ENCODE measurements around the gene RAB17.
A peak's percentile ranks its signal among the peaks of the same experiment; 100 is the strongest.
"Not testable (repeated sequence)": the region's sequence is repeated elsewhere in the genome, so short reads cannot be mapped to it uniquely, and the experiment has no call there.

The RAB17 gene

DNA sequence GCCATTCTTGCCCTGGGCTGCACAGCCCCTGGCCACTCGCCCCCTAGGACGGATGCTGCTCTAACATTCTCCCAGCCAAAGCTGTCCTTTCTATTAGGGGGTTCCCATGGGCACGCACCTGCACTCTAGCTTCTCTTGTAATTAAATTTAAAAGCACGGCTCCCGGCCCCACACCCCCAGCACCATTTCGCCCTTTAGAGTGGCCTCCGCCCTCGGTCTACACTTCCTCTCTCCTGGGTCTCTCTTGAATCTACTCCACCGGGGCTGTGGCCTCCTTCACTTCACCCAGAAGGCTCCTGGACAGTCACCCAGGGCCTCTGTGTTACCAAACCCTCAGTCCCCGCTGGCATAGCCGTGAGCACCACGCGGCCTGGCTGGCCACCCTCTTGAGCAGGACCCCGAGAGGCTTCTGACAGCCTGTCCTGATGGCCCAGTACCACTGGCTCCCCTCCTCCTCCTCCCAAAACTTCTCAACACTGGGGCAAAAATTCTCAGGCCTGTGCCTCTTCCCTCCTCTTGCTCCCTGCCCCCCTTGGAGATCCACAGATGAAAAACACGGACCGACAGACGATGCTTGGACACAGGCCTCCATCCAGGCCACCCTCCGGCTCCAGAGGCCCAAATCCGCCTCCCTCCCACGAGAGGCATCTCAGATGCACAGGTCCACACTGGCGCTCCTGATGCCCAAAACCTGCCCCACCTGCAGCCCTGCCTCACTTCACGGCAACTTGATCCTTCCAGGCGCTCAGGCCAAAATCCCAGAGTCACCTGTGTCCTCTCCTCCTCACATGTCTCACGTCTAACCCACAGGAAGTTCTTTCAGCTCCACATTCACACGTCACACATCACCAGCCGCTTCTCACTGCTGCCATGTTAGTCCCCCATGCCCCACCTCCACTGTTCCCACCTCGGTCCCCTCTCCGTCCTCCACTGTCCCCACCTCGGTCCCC lies 6.9 kb upstream of the RAB17 start:
- no peak for DNase-seq

GRCh38 chr2:237596520-237597195 lies 6.1 kb upstream of the RAB17 start:
- DNase-seq = no peak

DNA sequence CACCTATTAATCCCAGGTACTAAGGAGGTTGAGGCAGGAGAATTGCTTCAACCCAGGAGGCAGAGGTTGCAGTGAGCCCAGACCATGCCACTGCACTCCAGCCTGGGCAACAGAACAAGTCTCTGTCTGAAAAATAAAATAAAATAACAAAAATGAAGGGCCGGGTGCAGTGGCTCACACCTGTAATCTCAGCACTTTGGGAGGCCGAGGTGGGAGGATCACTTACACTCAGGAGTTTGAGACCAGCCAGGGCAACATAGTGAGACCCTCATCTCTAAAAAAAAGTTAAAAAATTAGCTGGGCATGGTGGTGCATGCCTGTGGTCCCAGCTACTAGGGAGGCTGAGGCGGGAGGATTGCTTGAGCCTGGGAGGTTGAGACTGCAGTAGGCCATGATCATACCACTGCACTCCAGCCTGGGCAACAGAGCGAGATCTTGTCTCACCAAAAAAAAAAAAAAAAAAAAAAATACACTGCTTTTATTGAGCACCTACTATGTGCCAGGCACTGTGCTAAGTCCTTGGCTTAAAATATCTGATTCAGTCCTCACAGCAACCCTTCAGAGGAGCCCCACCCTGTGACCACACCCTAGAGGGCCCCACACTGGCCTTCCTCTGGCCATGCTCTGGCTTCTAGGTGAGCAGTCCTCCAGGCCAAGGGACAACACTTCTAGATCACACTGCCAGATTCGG lies 5.4 kb upstream of the RAB17 start:
- not testable (repeated sequence) for DNase-seq

- DNase-seq = no peak
Observed at GRCh38 chr2:237594514-237594871, 4.0 kb upstream of the RAB17 start.

DNA sequence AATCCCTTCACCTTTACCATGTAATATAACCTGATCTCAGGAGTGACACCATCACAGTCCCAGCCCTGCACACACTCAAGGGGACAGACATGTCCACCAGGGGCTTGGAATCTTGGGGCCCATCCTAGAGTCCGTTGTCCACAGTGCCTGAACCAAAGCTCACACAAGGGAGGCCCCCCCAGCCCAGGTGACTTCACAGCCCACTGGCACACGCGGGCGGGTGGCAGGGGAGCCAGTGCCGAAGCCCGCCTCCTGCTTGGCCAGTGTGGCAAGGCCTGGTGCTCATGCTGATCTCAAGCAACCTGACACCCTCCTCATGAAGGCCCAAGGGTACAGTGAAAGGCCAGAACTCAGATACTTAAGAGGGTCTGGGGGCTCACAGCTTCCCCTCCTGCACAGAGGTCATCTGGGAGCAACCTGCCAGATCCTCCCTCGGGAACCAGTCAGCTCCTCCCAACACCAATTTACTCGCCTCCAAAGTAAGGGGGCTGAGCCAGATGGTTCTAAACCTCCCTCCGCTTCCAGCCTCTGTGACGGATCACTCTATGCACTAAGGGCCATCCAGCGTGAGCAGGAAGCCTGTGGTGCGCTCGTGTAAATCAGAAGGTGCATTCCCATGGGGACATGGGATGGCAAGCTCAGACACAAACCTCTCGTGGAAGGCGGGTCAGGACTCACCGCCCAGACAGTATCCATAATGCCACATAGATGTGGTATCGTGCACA lies 3.2 kb upstream of the RAB17 start:
- no peak for DNase-seq

GRCh38 chr2:237593036-237593435 lies 2.5 kb upstream of the RAB17 start:
- DNase-seq = no peak

DNA sequence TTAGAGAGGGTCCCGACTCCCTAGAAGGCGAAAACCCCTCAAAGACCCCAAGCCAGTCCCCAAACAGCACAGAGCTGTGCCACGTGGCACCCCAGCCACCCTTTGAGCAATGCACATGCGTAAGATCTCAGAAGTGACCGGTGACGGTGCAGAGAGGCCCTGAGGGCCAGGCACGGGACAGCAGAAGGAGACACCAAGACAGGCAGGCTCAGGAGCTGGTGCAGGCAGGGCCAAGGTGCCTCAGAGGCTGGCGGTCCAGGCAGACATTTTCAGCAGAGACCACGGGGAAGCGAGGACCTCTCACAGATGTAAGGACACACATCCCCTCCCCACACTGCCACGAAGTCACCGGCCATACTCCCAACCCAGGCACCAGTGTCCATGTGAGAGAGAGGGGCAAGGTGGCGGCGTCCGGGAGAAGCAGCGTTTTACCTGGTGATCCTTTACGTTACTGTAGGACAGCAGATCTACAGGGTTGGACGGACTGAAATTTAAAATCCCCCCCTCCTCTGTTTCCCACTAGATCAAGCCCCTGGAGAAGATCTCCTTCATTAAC lies 2.0 kb upstream of the RAB17 start:
- no peak for DNase-seq

GRCh38 chr2:237591141-237591881 lies 777 bp upstream of the RAB17 start:
- no peak for DNase-seq

- DNase-seq = no peak
Observed at GRCh38 chr2:237588044-237588696, 2.4 kb downstream of the RAB17 start.

DNA sequence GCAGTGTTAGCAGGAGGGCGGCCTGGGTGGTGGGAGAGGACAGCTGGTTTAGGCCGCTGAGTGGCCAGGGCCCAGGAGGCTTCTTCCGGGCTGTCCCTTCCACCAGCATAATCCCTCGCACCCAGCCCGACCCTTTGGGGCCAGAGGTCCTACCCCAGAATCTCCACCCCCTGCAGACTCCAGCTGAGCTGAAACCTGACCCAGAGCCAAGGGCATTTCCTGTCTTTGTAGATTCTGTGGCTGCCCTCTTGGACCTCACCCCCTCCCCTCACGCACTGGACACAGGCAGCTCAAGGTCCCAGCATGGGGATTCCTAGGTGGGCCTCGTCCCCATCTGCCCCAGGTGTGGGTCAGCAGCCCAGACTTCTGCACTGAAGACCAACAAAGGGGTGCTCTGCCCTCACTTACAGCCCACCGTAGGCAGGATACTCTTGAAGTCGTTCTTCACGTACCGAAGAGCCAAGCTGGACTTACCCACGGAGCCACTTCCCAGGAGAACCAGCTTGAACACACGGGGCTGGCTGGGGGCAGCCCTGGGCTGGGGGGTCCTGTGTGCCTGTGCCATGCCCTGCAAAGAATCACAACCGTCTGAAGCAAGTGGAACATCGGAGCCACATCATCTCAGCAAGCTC lies 4.8 kb downstream of the RAB17 start:
- no peak for DNase-seq

DNA sequence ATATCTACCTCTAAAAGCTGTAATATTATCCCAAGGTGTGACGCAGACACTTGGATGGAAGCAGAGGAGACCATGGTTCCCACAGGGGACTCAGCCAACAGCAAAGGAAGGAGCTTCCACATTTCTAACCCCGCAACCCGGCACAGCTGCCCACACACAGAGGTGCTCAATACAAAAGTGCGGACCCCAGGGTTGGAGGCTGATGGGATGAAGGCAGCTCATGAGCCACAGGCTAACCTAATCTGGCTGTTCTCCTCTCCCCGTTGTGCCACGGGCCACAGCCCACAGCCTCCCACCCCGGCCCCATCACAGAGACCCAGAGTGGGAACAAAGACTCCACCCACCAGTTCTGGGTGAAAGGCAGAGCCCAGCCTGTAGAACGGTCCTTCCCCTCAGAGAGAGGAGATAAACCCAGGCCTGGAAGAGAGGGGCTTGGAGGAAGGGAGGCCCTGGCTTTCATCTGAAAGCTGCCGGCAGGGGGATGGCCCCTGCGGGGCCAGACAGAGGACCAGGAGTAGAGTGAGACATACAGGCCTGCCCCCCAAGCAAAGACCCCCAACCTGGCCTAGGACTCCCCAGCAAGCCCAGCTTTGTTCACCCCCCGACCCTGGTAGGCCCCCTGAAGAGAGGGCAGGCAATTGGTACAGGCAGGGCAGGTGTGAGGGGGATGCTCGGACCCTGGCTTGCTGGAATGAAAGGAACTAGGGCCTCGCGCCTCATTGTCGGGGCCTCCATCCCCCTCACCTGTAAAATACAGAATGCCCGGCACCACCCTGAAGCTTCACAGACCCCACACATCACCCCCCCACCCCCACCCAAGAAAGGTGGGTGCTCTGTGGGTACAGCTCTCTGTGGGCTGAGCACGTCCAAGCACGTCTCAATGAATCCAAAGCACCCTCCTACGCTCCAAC lies 6.9 kb downstream of the RAB17 start:
- DNase-seq = no peak

DNA sequence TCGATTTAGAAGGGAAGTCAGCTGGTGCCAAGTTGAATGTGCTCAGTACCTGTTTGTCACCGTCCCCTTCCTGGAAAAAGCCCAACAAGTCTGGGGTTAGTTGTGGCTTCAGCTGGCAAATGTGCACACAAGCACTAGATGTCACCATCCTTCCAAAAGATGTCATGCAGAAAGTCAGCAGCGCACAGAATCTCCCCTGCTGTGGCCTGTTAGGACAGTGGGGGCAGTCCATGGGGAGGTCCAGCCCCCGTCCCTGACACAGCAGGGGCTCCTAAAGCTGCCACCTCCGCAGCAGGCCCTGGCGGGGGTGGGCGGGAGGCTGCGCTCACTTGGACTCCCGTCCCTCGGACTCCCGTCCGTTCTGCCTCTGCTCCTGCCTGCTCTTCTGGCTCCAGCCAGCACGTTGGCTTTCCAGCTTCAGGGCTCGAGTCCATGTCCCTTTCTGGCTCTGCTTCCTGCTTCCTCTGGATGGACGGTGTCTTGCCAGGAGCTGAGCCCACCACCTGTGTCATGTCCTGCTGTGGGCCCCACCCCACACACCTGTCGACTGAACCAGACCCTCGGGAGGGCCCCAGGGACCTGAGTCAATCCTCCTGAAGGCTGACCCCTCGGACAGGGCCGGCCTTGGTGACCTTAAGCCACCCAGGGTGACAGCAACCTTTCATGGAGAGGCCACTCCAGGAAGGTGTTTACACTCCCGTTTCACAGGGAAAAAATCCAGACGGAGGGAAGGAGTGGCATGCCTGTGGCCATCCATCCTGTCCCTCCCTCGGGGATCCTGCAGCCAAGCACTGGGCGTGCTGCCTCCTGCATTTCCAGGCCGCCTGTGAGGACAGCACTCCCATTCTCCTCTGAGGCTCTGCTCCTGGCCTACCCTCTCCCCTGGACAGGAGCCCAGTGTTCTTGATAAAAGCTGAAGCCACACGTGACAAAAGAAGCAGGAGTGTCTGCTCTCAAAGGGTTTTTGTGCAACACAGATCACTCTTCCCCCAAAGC lies 8.5 kb downstream of the RAB17 start:
- DNase-seq = peak; percentile 31

GRCh38 chr2:237581326-237581725 lies 9.2 kb downstream of the RAB17 start:
- DNase-seq = no peak

DNA sequence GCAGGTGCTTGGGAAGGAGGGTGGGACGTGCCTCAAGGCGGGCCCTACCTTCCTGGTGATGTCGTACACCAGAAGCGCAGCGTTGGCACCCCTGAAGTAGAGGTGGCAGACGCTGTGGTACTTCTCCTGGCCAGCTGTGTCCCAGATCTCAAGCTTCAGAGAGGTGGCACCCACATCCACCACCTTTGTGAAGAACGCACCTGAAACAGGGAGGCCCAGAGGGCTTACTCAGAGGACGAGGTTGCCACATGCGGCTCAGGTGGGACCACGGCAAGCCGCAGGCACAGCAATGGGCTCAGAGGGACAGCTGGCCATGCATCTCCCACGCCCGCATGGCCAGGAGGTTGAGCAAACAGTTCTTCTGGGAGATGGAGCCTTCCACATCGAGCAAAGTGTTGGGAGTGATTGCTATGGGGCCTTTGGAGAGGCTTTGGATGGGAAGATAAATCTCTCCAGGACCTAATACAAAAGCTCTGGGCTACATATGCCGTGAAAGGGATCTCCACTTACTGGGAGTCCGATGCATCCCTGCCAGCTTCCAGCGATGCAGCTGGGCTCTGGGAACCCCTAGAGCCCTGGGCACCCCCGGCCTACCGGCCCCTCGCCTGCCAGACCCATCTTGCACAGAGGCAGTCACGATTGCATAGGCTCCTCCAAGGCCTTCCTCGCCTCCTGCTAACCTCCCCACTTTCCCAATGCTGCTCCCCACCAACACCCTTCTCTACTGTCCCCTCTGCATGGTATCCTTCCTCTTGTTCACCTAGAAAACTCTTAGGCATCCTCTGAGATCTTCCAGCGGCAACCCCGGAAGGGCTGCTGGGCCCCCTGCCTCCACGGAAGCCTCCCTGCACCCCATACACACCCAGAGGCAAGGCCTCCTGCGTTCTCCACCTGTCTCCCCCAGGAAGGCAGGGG lies 12.3 kb downstream of the RAB17 start:
- DNase-seq = no peak

- DNase-seq = no peak
Observed at GRCh38 chr2:237577458-237577857, 13.1 kb downstream of the RAB17 start.

GRCh38 chr2:237576974-237577373 lies 13.6 kb downstream of the RAB17 start:
- DNase-seq = no peak
